ENCODE measurements around the gene KCND3. TPM values are rescaled to one million over a fixed set of nuclear protein-coding genes. Genes with fewer than 3 reads are reported as not detected.

Gene KCND3
- total and polyA plus RNA-seq, 4 donors = 1.0 to 27.1 (median 6.1) TPM

DNA sequence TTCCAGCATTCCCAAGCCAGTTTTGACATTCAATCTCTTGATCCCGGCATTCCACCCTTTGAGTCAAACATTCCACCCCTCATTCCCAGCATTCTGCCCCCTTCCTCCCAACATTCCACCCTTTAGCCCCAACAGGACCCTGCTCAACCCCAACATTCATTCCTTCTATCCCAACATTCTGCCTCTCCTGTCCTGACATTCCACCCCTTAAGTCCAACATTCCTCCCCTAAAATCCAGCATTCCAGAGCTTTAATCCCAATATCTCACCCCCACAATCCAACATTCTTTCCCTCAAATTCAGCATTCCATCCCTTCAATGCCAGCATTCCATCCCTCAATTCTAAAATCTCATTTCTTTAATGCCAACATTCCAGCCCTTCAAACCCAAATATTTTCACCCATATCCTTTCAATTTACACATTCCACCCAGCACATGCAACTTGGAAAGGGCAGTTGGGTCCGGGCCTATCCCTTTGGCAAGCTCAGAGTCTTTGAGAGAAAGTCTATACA is 210.9 kb downstream of the KCND3 start:
- Histone ChIP-seq H3K4me1 (ENCODE audit: control insufficient read depth in 4 of 4, insufficient read depth in 4 of 4, low read length in 3 of 4) (no peaks in the 10 kb centered on the region), H3K9me3 (ENCODE audit: control insufficient read depth in 4 of 4, low read length in 3 of 4) (no peaks in the 10 kb centered on the region), H3K36me3 (ENCODE audit: control insufficient read depth in 4 of 4, insufficient read depth in 3 of 4, low read depth in 1 of 4, low read length in 3 of 4) (peaks cover 0 to 23% (median 7%) of the 10 kb centered on the region in 4 donors), H3K4me3 (ENCODE audit: low read depth in 1 of 3, low read length in 3 of 3) (no peak overlapping the region), H3K9ac (ENCODE audit: low read depth in 1 of 2, low read length in 2 of 2) (no peak overlapping the region), H3K27ac (ENCODE audit: low read depth in 1 of 2, low read length in 2 of 2) (no peak overlapping the region), H3K27me3 (ENCODE audit: control insufficient read depth in 4 of 4, insufficient read depth in 4 of 4, low read length in 3 of 4) (no peaks in the 10 kb centered on the region)
- 87% methylated on average over 2 of the region's 2 CpGs for WGBS
- TF ChIP-seq, protein P1, sequence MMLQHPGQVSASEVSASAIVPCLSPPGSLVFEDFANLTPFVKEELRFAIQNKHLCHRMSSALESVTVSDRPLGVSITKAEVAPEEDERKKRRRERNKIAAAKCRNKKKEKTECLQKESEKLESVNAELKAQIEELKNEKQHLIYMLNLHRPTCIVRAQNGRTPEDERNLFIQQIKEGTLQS (IDR thresholded peaks at IDR 0.05) = no peak
- TF ChIP-seq, protein P2, sequence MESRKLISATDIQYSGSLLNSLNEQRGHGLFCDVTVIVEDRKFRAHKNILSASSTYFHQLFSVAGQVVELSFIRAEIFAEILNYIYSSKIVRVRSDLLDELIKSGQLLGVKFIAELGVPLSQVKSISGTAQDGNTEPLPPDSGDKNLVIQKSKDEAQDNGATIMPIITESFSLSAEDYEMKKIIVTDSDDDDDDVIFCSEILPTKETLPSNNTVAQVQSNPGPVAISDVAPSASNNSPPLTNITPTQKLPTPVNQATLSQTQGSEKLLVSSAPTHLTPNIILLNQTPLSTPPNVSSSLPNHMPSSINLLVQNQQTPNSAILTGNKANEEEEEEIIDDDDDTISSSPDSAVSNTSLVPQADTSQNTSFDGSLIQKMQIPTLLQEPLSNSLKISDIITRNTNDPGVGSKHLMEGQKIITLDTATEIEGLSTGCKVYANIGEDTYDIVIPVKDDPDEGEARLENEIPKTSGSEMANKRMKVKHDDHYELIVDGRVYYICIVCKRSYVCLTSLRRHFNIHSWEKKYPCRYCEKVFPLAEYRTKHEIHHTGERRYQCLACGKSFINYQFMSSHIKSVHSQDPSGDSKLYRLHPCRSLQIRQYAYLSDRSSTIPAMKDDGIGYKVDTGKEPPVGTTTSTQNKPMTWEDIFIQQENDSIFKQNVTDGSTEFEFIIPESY (IDR thresholded peaks at IDR 0.05) = no peak
- TF ChIP-seq HNF4A (conservative IDR thresholded peaks at IDR 0.05) (no peak), SP1 (IDR thresholded peaks at IDR 0.05) (no peak), NR2F2 (IDR thresholded peaks at IDR 0.05) (no peak), TAF1 (conservative IDR thresholded peaks at IDR 0.05) (no peak), GABPA (IDR thresholded peaks at IDR 0.05 in 1 of 2, conservative IDR thresholded peaks at IDR 0.05 in 1 of 2) (no peak), EGR1 (IDR thresholded peaks at IDR 0.05; ENCODE audit: low read depth in 2 of 2) (no peak), JUND (IDR thresholded peaks at IDR 0.05) (no peak), RXRA (IDR thresholded peaks at IDR 0.05) (no peak), YY1 (IDR thresholded peaks at IDR 0.05) (no peak), FOXA2 (IDR thresholded peaks at IDR 0.05) (no peak), FOXA1 (IDR thresholded peaks at IDR 0.05) (no peak), RAD21 (IDR thresholded peaks at IDR 0.05) (no peak), HNF4G (IDR thresholded peaks at IDR 0.05) (no peak)
- TF ChIP-seq, protein P3, sequence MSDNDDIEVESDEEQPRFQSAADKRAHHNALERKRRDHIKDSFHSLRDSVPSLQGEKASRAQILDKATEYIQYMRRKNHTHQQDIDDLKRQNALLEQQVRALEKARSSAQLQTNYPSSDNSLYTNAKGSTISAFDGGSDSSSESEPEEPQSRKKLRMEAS (IDR thresholded peaks at IDR 0.05) = no peak
- TF ChIP-seq, protein P4, sequence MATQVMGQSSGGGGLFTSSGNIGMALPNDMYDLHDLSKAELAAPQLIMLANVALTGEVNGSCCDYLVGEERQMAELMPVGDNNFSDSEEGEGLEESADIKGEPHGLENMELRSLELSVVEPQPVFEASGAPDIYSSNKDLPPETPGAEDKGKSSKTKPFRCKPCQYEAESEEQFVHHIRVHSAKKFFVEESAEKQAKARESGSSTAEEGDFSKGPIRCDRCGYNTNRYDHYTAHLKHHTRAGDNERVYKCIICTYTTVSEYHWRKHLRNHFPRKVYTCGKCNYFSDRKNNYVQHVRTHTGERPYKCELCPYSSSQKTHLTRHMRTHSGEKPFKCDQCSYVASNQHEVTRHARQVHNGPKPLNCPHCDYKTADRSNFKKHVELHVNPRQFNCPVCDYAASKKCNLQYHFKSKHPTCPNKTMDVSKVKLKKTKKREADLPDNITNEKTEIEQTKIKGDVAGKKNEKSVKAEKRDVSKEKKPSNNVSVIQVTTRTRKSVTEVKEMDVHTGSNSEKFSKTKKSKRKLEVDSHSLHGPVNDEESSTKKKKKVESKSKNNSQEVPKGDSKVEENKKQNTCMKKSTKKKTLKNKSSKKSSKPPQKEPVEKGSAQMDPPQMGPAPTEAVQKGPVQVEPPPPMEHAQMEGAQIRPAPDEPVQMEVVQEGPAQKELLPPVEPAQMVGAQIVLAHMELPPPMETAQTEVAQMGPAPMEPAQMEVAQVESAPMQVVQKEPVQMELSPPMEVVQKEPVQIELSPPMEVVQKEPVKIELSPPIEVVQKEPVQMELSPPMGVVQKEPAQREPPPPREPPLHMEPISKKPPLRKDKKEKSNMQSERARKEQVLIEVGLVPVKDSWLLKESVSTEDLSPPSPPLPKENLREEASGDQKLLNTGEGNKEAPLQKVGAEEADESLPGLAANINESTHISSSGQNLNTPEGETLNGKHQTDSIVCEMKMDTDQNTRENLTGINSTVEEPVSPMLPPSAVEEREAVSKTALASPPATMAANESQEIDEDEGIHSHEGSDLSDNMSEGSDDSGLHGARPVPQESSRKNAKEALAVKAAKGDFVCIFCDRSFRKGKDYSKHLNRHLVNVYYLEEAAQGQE (IDR thresholded peaks at IDR 0.05) = no peak
- TF ChIP-seq, protein P5, sequence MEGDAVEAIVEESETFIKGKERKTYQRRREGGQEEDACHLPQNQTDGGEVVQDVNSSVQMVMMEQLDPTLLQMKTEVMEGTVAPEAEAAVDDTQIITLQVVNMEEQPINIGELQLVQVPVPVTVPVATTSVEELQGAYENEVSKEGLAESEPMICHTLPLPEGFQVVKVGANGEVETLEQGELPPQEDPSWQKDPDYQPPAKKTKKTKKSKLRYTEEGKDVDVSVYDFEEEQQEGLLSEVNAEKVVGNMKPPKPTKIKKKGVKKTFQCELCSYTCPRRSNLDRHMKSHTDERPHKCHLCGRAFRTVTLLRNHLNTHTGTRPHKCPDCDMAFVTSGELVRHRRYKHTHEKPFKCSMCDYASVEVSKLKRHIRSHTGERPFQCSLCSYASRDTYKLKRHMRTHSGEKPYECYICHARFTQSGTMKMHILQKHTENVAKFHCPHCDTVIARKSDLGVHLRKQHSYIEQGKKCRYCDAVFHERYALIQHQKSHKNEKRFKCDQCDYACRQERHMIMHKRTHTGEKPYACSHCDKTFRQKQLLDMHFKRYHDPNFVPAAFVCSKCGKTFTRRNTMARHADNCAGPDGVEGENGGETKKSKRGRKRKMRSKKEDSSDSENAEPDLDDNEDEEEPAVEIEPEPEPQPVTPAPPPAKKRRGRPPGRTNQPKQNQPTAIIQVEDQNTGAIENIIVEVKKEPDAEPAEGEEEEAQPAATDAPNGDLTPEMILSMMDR (IDR thresholded peaks at IDR 0.05; ENCODE audit: low read depth, low read length, missing input control) = no peak
- DNase-seq (ENCODE audit: low spot score) = no peak
